ENCODE results near the gene TRIM26. TPM values are rescaled to one million over a fixed set of nuclear protein-coding genes. Genes with fewer than 3 reads are reported as not detected.

TRIM26 gene
- polyA plus RNA-seq, 4 donors = 47.7 to 57.6 (median 52.8) TPM

DNA sequence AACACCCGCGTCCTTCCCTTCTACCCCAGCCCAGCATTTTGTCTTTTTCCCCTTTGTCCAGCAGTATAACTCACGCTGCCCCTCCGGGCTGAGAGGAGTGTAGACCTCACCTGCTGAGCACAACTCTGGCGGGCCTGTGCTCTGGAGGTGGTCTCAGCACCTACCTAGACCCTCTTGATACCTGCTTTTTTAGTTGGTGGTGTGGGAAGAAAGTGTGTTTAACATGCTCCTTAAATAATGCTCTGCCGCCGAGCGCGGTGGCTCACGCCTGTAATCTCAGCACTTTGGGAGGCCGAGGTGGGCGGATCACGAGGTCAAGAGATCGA is 1.4 kb upstream of the TRIM26 start:
- FAIRE-seq (no peak), DNase-seq (no peak)
- 63 to 66% (median 65%) methylated on average over 14 of the region's 14 CpGs for WGBS, 3 donors
- Histone ChIP-seq H3K27me3 (ENCODE audit: control insufficient read depth in 3 of 3, insufficient read depth in 3 of 3, low read length in 3 of 3) (no peaks in the 10 kb centered on the region), H3K4me3 (ENCODE audit: low read depth in 1 of 3, low read length in 3 of 3) (peak overlapping the region; percentile 58 to 85 (median 65)), H3K27ac (ENCODE audit: low read depth in 1 of 3, low read length in 2 of 3) (peak overlapping the region; percentile 96 to 98 (median 97)), H3K4me1 (ENCODE audit: control insufficient read depth in 3 of 3, insufficient read depth in 2 of 3, low read depth in 1 of 3, low read length in 2 of 3) (peaks cover 7 to 16% (median 13%) of the 10 kb centered on the region in 3 donors), H3K36me3 (ENCODE audit: control insufficient read depth in 3 of 3, insufficient read depth in 2 of 3, low read depth in 1 of 3, low read length in 3 of 3) (no peaks in the 10 kb centered on the region), H3K9me3 (ENCODE audit: control insufficient read depth in 2 of 2, insufficient read depth in 1 of 2, low read depth in 1 of 2, low read length in 1 of 2) (no peaks in the 10 kb centered on the region)

DNA sequence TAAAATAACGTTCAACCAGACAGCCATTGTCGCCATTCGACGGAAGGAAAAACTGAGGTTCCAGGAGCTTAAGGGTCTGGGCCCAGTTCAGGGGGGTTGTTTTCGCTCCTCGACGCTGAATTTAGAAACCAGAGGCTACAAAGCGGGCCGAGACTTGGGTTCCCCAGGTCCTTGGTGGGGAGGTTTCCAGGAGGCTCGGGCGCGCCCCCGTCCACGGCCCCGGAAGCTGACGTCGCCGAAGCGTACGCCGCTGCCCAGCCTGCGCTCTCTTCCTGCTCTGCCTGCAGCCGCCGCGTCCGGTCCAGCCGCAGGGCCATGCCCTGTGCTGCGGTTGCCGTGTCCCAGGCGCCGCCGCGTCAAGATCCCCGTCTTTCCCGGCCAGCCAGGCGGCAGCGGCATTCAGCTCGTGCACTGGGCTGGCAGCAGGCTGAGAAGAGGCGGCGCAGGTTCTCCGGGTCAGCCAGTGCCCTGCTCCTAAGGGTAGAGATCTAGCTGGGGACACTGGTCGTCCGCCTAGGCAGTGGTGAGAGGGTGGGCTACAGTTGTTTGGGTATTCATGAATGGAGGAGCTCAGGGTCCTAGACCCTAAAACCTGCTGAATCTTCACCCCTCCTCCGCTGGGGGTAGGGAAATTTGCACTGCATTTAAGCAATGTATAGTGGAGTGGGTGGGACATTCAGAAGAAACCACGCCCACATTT is 901 bp upstream of the TRIM26 start:
- FAIRE-seq = no peak
- peak overlapping the region; percentile 58 to 85 (median 65) for H3K4me3 ChIP-seq (ENCODE audit: low read depth in 1 of 3, low read length in 3 of 3)
- no peaks in the 10 kb centered on the region for H3K9me3 ChIP-seq (ENCODE audit: control insufficient read depth in 2 of 2, insufficient read depth in 1 of 2, low read depth in 1 of 2, low read length in 1 of 2)
- no peaks in the 10 kb centered on the region for H3K36me3 ChIP-seq (ENCODE audit: control insufficient read depth in 3 of 3, insufficient read depth in 2 of 3, low read depth in 1 of 3, low read length in 3 of 3)
- H3K27ac ChIP-seq (ENCODE audit: low read depth in 1 of 3, low read length in 2 of 3) = peak overlapping the region; percentile 96 to 98 (median 97)
- H3K4me1 ChIP-seq (ENCODE audit: control insufficient read depth in 3 of 3, insufficient read depth in 2 of 3, low read depth in 1 of 3, low read length in 2 of 3) = peaks cover 7 to 19% (median 13%) of the 10 kb centered on the region in 3 donors
- WGBS, 3 donors = 0% methylated on average over 44 to 45 of the region's 45 CpGs
- no peaks in the 10 kb centered on the region for H3K27me3 ChIP-seq (ENCODE audit: control insufficient read depth in 3 of 3, insufficient read depth in 3 of 3, low read length in 3 of 3)
- DNase-seq = peak; percentile 82 to 92

DNA sequence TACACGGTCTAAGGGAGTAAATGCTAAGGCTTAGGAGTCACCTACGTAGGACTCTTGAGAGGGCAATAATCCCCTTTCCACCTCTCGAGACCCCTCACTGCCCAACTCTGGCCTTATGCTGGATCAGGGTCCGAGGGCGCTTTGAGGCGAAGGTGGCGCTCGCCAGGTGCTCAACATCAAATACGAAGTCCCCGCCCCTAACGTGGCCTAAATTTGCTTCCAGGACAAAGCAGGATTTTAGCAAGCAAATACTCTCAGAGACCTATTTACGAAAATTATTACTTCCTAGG is 406 bp upstream of the TRIM26 start:
- Histone ChIP-seq H3K9me3 (ENCODE audit: control insufficient read depth in 2 of 2, insufficient read depth in 1 of 2, low read depth in 1 of 2, low read length in 1 of 2) (no peaks in the 10 kb centered on the region), H3K4me1 (ENCODE audit: control insufficient read depth in 3 of 3, insufficient read depth in 2 of 3, low read depth in 1 of 3, low read length in 2 of 3) (peaks cover 11 to 23% (median 16%) of the 10 kb centered on the region in 3 donors), H3K36me3 (ENCODE audit: control insufficient read depth in 3 of 3, insufficient read depth in 2 of 3, low read depth in 1 of 3, low read length in 3 of 3) (no peaks in the 10 kb centered on the region), H3K27ac (ENCODE audit: low read depth in 1 of 3, low read length in 2 of 3) (peak overlapping the region; percentile 96 to 98 (median 97)), H3K4me3 (ENCODE audit: low read depth in 1 of 3, low read length in 3 of 3) (peak overlapping the region; percentile 46 to 85 (median 65)), H3K27me3 (ENCODE audit: control insufficient read depth in 3 of 3, insufficient read depth in 3 of 3, low read length in 3 of 3) (no peaks in the 10 kb centered on the region)
- DNase-seq = no peak
- FAIRE-seq = no peak
- WGBS, 3 donors = 0 to 1% (median 0%) methylated on average over 12 of the region's 12 CpGs

DNA sequence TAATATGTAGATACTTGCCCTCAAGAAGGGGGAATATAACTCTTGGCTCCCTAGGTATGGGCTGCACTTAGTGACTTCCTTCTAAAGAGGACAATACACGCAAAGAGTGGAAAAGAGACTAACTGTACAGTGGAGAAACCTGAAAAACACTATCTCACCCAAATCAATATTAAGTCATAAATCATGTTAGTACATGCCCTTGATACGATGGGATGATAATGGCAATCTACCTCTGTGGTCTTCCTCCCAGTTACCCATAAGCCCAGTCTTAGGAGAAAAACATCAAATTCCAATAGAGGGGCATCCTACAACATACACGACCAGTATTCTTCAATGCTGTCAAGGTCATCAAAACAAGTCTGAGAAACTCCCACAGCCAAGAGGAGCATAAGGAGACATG is 1.3 kb downstream of the TRIM26 start:
- Histone ChIP-seq H3K4me3 (ENCODE audit: low read depth in 1 of 3, low read length in 3 of 3) (peak overlapping the region in 2 of 3 donors; percentile 85 to 89), H3K4me1 (ENCODE audit: control insufficient read depth in 3 of 3, insufficient read depth in 2 of 3, low read depth in 1 of 3, low read length in 2 of 3) (peaks cover 15 to 40% (median 28%) of the 10 kb centered on the region in 3 donors), H3K27ac (ENCODE audit: low read depth in 1 of 3, low read length in 2 of 3) (peak overlapping the region in 1 of 3 donors; percentile 96), H3K36me3 (ENCODE audit: control insufficient read depth in 3 of 3, insufficient read depth in 2 of 3, low read depth in 1 of 3, low read length in 3 of 3) (no peaks in the 10 kb centered on the region), H3K9me3 (ENCODE audit: control insufficient read depth in 2 of 2, insufficient read depth in 1 of 2, low read depth in 1 of 2, low read length in 1 of 2) (no peaks in the 10 kb centered on the region), H3K27me3 (ENCODE audit: control insufficient read depth in 3 of 3, insufficient read depth in 3 of 3, low read length in 3 of 3) (no peaks in the 10 kb centered on the region)
- DNase-seq = peak in 1 of 2 donors; percentile 19
- FAIRE-seq = no peak
- 4 to 33% (median 5%) methylated on average over 3 of the region's 3 CpGs for WGBS, 3 donors

DNA sequence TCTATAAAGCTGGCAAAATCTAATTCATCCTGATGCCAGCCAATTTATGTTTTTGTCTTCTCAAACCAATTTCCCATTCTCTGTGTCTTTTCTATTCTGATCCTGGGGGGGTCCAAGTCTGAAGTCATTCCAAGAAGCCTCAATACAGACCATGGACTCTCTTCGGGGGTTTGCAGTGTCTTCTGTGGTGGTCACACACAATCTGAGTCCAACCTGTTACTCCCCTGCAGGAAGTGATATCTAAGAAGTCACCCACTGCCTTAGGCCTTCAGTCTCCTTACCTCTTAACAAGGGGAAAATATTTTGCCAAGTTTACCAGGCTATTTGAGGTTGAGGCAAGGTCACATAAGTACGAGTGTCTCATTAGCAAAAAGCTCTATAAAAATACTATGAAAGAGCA is 1.9 kb downstream of the TRIM26 start:
- H3K9me3 ChIP-seq (ENCODE audit: control insufficient read depth in 2 of 2, insufficient read depth in 1 of 2, low read depth in 1 of 2, low read length in 1 of 2) = no peaks in the 10 kb centered on the region
- WGBS, 3 donors = 12 to 30% (median 22%) methylated on average over 2 of the region's 2 CpGs
- H3K27me3 ChIP-seq (ENCODE audit: control insufficient read depth in 3 of 3, insufficient read depth in 3 of 3, low read length in 3 of 3) = no peaks in the 10 kb centered on the region
- H3K4me1 ChIP-seq (ENCODE audit: control insufficient read depth in 3 of 3, insufficient read depth in 2 of 3, low read depth in 1 of 3, low read length in 2 of 3) = peaks cover 15 to 46% (median 28%) of the 10 kb centered on the region in 3 donors
- DNase-seq (no peak), FAIRE-seq (no peak)
- peak overlapping the region in 2 of 3 donors; percentile 85 to 89 for H3K4me3 ChIP-seq (ENCODE audit: low read depth in 1 of 3, low read length in 3 of 3)
- peak overlapping the region in 1 of 3 donors; percentile 96 for H3K27ac ChIP-seq (ENCODE audit: low read depth in 1 of 3, low read length in 2 of 3)
- H3K36me3 ChIP-seq (ENCODE audit: control insufficient read depth in 3 of 3, insufficient read depth in 2 of 3, low read depth in 1 of 3, low read length in 3 of 3) = peaks cover 0 to under 1% (median 0%) of the 10 kb centered on the region in 3 donors

DNA sequence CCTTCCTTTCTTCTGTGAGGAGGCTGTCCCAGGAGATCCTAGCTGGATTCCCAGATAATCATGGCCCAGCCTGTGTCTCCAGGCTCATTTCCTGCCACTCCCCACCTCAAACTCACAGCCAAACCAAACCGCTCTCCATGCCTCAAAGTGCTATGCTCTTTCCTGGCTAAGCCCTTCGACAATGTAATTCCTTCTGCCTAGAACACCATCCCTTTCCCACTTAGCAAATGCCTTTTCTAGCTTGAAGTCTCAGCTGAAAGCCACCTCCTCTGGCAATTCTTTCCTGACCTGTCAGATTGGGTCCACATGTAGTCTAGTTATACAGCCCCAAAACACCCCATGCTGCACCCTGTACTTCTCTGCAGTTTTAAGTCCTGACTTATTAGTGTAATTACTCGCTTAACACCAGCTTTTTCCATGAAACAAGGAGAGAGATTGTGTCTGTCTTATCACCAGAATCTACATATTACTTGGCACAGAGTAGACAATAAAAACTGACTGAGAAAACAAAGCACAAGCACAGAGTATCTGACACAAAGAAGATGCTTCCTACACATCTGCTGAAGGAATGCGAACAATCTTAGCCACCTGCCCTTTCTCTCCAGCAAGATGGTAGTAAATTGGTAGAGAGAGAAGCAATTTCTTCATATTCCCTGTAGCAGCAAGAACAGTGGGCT is 5.4 kb downstream of the TRIM26 start:
- no peak for FAIRE-seq
- Histone ChIP-seq H3K27me3 (ENCODE audit: control insufficient read depth in 3 of 3, insufficient read depth in 3 of 3, low read length in 3 of 3) (no peaks in the 10 kb centered on the region), H3K4me3 (ENCODE audit: low read depth in 1 of 3, low read length in 3 of 3) (peak overlapping the region in 1 of 3 donors; percentile 20), H3K27ac (ENCODE audit: low read depth in 1 of 3, low read length in 2 of 3) (peak overlapping the region; percentile 75 to 89 (median 85)), H3K36me3 (ENCODE audit: control insufficient read depth in 3 of 3, insufficient read depth in 2 of 3, low read depth in 1 of 3, low read length in 3 of 3) (peaks cover 0 to 14% (median 0%) of the 10 kb centered on the region in 3 donors), H3K4me1 (ENCODE audit: control insufficient read depth in 3 of 3, insufficient read depth in 2 of 3, low read depth in 1 of 3, low read length in 2 of 3) (peaks cover 18 to 54% (median 30%) of the 10 kb centered on the region in 3 donors), H3K9me3 (ENCODE audit: control insufficient read depth in 2 of 2, insufficient read depth in 1 of 2, low read depth in 1 of 2, low read length in 1 of 2) (no peaks in the 10 kb centered on the region)
- WGBS, 3 donors = 20 to 52% (median 42%) methylated on average over 4 of the region's 4 CpGs
- DNase-seq = no peak

DNA sequence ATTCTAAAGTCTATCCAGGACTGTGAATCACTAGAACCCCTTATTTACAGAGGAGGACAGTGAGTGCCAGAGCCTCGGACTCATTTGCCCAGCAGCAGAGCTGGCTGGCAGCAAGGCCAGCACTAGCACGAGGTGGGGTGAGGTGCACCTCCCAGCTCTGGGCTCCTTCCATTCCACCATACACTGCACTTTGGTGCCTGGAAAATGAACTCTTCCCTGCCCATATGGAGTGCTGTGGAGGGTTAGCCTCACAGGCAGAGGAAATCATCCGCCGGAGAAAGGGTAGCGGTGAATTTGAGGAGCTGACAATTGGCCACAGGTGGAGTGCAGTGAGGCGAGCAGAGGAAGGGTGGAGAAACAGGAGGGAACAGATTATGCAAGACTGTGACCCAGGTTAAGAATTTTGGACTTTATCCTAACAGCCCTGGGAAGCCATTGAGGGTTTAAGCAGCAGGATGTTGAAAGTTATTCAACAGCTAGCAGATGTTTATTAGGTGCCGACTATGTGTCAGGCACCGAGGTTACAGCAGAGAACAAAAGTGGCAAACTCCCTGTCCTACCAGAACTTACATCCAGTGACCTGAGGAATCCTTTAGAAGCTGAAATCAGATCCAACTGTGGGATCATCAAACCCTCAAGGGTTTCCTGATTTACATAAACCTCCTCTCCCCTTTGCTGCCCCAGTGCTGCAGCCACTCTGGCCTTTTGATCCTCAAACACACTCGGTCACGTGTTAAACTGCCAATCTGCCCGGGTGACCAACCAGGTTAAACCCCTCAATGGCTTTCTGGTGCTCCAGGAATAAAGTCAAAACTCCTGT is 6.2 kb downstream of the TRIM26 start:
- DNase-seq (peak; percentile 88 to 92), FAIRE-seq (no peak)
- Histone ChIP-seq H3K4me1 (ENCODE audit: control insufficient read depth in 3 of 3, insufficient read depth in 2 of 3, low read depth in 1 of 3, low read length in 2 of 3) (peaks cover 18 to 59% (median 28%) of the 10 kb centered on the region in 3 donors), H3K27me3 (ENCODE audit: control insufficient read depth in 3 of 3, insufficient read depth in 3 of 3, low read length in 3 of 3) (no peaks in the 10 kb centered on the region), H3K27ac (ENCODE audit: low read depth in 1 of 3, low read length in 2 of 3) (peak overlapping the region; percentile 75 to 89 (median 85)), H3K4me3 (ENCODE audit: low read depth in 1 of 3, low read length in 3 of 3) (peak overlapping the region in 2 of 3 donors; percentile 1 to 20), H3K9me3 (ENCODE audit: control insufficient read depth in 2 of 2, insufficient read depth in 1 of 2, low read depth in 1 of 2, low read length in 1 of 2) (no peaks in the 10 kb centered on the region), H3K36me3 (ENCODE audit: control insufficient read depth in 3 of 3, insufficient read depth in 2 of 3, low read depth in 1 of 3, low read length in 3 of 3) (peaks cover 0 to 14% (median 0%) of the 10 kb centered on the region in 3 donors)
- WGBS, 3 donors = 15 to 43% (median 35%) methylated on average over 11 of the region's 11 CpGs

DNA sequence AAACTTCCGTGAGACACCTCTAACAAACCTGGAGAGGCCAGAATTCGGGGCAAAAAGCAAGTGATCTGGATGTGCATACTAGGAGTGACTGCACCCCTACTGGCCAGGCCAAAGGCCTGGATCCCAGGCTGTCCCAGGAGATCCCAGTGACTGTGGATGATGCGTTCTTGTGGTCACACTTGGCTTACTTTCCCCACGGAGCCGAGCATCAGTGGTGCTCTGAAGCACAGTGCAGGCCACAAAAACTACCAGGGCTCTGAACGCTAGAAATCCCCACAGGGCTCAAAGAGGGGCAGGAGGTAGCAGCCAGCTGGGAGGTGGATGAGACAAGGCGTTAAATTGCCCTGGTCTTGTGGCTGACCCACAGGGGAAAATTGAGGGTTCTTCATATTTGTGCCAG is 7.1 kb downstream of the TRIM26 start:
- Histone ChIP-seq H3K9me3 (ENCODE audit: control insufficient read depth in 2 of 2, insufficient read depth in 1 of 2, low read depth in 1 of 2, low read length in 1 of 2) (no peaks in the 10 kb centered on the region), H3K36me3 (ENCODE audit: control insufficient read depth in 3 of 3, insufficient read depth in 2 of 3, low read depth in 1 of 3, low read length in 3 of 3) (peaks cover 0 to 14% (median 0%) of the 10 kb centered on the region in 3 donors), H3K27ac (ENCODE audit: low read depth in 1 of 3, low read length in 2 of 3) (peak overlapping the region in 2 of 3 donors; percentile 75 to 89), H3K27me3 (ENCODE audit: control insufficient read depth in 3 of 3, insufficient read depth in 3 of 3, low read length in 3 of 3) (no peaks in the 10 kb centered on the region), H3K4me3 (ENCODE audit: low read depth in 1 of 3, low read length in 3 of 3) (no peak overlapping the region), H3K4me1 (ENCODE audit: control insufficient read depth in 3 of 3, insufficient read depth in 2 of 3, low read depth in 1 of 3, low read length in 2 of 3) (peaks cover 15 to 60% (median 25%) of the 10 kb centered on the region in 3 donors)
- DNase-seq (no peak), FAIRE-seq (no peak)
- 62 to 74% (median 64%) methylated on average over 7 of the region's 7 CpGs for WGBS, 3 donors

All from small intestine (tissue), 7 donors.